ENCODE data around the gene GALNT17.

- TF ChIP-seq CTCF (IDR thresholded peaks at IDR 0.05; ENCODE audit: low read length) (no peak), EZH2 (optimal IDR thresholded peaks at IDR 0.05; ENCODE audit: low read depth, low read length) (no peak), EZH2phosphoT487 (IDR thresholded peaks at IDR 0.05; ENCODE audit: low read length) (no peak)
Measured at GRCh38 chr7:71657386-71657785, 525.4 kb downstream of the GALNT17 start.
